SK-N-SH (cell line): ENCODE results near the gene RAB4A. TPM values are rescaled to one million over a fixed set of nuclear protein-coding genes. Genes with fewer than 3 reads are reported as not detected.

Experiments used
- CTCF ChIA-PET: fragments of 300-600, 350-600 bp; formaldehyde crosslinking; extraction: SDS; loops from one replicate; lab custom pipeline; 2021; lab: Yijun Ruan, JAX
- POLR2A ChIA-PET: fragments of 350-600 bp; sonication (Branson Sonifier 250); formaldehyde crosslinking; extraction: SDS; loops from one replicate; lab custom pipeline; 2020; ENCODE audit warnings: antibody characterized with exemption, inconsistent platforms; lab: Yijun Ruan, JAX
- DNase-seq: peaks from one replicate; pipeline ENCODE4 v3.0.0; 2012
- H2AFZ ChIP-seq: fragments of 200-600 bp; sonication (generic); 2 replicates; pipeline ENCODE4 v1.8.1; 2016; ENCODE audit warnings: antibody characterized with exemption, mild to moderate bottlenecking, low read depth
- H3F3A ChIP-seq: fragments of 200-600 bp; sonication (generic); replicated peaks from 2 replicates; pipeline ENCODE3; 2016; ENCODE audit warnings: antibody characterized with exemption, mild to moderate bottlenecking; ENCODE audit not compliant: insufficient read depth
- H3K27ac ChIP-seq, 2 experiments: fragments of 200-500 bp in 1 of 2; fragments of 200-600 bp in 1 of 2; sonication (Bioruptor generic) in 1 of 2; sonication (generic), shearing (Covaris generic) in 1 of 2; 2 replicates each; pipeline versions ENCODE4 v1.5.1 to v1.6.1; 2014 to 2016; ENCODE audit warnings: low read depth in 2 of 2, inconsistent platforms in 1 of 2, low read length in 1 of 2, mild to moderate bottlenecking in 1 of 2, mixed read lengths in 1 of 2
- H3K27me3 ChIP-seq: fragments of 200-600 bp; sonication (generic), shearing (Covaris generic); 2 replicates; pipeline ENCODE4 v1.6.1; 2016; ENCODE audit warnings: mixed run types; ENCODE audit not compliant: insufficient read depth
- H3K36me3 ChIP-seq, 2 experiments: fragments of 200-500 bp in 1 of 2; fragments of 200-600 bp in 1 of 2; sonication (Bioruptor generic) in 1 of 2; sonication (generic) in 1 of 2; replicated peaks in 1 of 2; 2 replicates each; pipeline versions ENCODE3 to v1.5.1; 2014 to 2016; ENCODE audit warnings: low read length in 1 of 2, mild to moderate bottlenecking in 1 of 2; ENCODE audit not compliant: insufficient read depth in 2 of 2, control insufficient read depth in 1 of 2
- H3K4me1 ChIP-seq, 2 experiments: fragments of 200-500 bp in 1 of 2; fragments of 200-600 bp in 1 of 2; sonication (Bioruptor generic) in 1 of 2; sonication (generic), shearing (Covaris generic) in 1 of 2; 2 replicates each; pipeline versions ENCODE4 v1.5.1 to v1.6.1; 2014 to 2016; ENCODE audit warnings: low read depth in 1 of 2, low read length in 1 of 2, mixed run types in 1 of 2; ENCODE audit not compliant: insufficient read depth in 2 of 2, control insufficient read depth in 1 of 2
- H3K4me2 ChIP-seq: fragments of 200-600 bp; sonication (generic), shearing (Covaris generic); 2 replicates; pipeline ENCODE4 v1.6.1; 2017; ENCODE audit warnings: mixed run types
- H3K4me3 ChIP-seq, 2 experiments: fragments of 200-500 bp in 1 of 2; fragments of 200-600 bp in 1 of 2; sonication (Bioruptor generic) in 1 of 2; sonication (generic), shearing (Covaris generic) in 1 of 2; 2 replicates each; pipeline versions ENCODE4 v1.5.1 to v1.8.1; 2014 to 2016; ENCODE audit warnings: low read depth in 2 of 2, inconsistent platforms in 1 of 2, low read length in 1 of 2, mild to moderate bottlenecking in 1 of 2, mixed read lengths in 1 of 2, moderate library complexity in 1 of 2
- H3K79me2 ChIP-seq: fragments of 200-600 bp; sonication (generic); 2 replicates; pipeline ENCODE4 v1.8.1; 2017; ENCODE audit warnings: mild to moderate bottlenecking; ENCODE audit not compliant: insufficient read depth
- H3K9ac ChIP-seq: fragments of 200-600 bp; sonication (generic); 2 replicates; pipeline ENCODE4 v1.6.1; 2017; ENCODE audit warnings: mixed run types
- H3K9me2 ChIP-seq: fragments of 200-600 bp; sonication (generic); 2 replicates; pipeline ENCODE4 v1.6.1; 2017; ENCODE audit warnings: mixed run types
- H3K9me3 ChIP-seq: fragments of 200-600 bp; sonication (generic); 2 replicates; pipeline ENCODE4 v1.6.1; 2017; ENCODE audit warnings: mixed run types, mild to moderate bottlenecking, moderate library complexity
- H4K20me1 ChIP-seq: fragments of 200-600 bp; sonication (generic); 2 replicates; pipeline ENCODE4 v1.6.1; 2017; ENCODE audit warnings: mild to moderate bottlenecking, mixed run types; ENCODE audit not compliant: insufficient read depth
- CTCF ChIP-seq: fragments of 200-600 bp; sonication (generic); IDR thresholded peaks from 2 replicates; pipeline ENCODE4 v1.6.1; 2017; ENCODE audit warnings: antibody characterized with exemption, mild to moderate bottlenecking, moderate library complexity
- FOSL2 ChIP-seq: IDR thresholded peaks from 2 replicates; pipeline ENCODE4 v1.4.0; 2012; ENCODE audit warnings: low read depth, mild to moderate bottlenecking, moderate library complexity, borderline replicate concordance
- JUND ChIP-seq: IDR thresholded peaks from 2 replicates; pipeline ENCODE4 v1.4.0; 2012
- MEF2A ChIP-seq: IDR thresholded peaks from 2 replicates; pipeline ENCODE4 v1.4.0; 2012; ENCODE audit warnings: low read depth, borderline replicate concordance
- NFIC ChIP-seq: IDR thresholded peaks from 2 replicates; pipeline ENCODE4 v1.4.0; 2012; ENCODE audit warnings: borderline replicate concordance
- POLR2AphosphoS5 ChIP-seq: IDR thresholded peaks from 2 replicates; pipeline ENCODE4 v1.6.1; 2012; ENCODE audit warnings: low read depth, low read length
- RCOR1 ChIP-seq: fragments of 150-350 bp; IDR thresholded peaks from 2 replicates; pipeline ENCODE4 v1.6.1; 2017; ENCODE audit warnings: antibody characterized with exemption, low read length
- REST ChIP-seq: IDR thresholded peaks from 2 replicates; pipeline ENCODE4 v1.6.1; 2012; ENCODE audit warnings: mild to moderate bottlenecking, low read depth, low read length, moderate library complexity
- YY1 ChIP-seq: IDR thresholded peaks from 2 replicates; pipeline ENCODE4 v1.4.0; 2012; ENCODE audit warnings: low read depth, mild to moderate bottlenecking
- WGBS: methylation state at CpG from one replicate; pipeline ENCODE4 v1.1.6; 2017; ENCODE audit warnings: low lambda C conversion rate; 5-methylcytosine and 5-hydroxymethylcytosine counted together
- polyA plus RNA-seq, 3 experiments: library from polyadenylated mRNA; depleted of rRNA; stranded (reverse); fragments of >200 nt; gene quantifications; 2 replicates each; pipeline ENCODE4 v1.2.3, GENCODE V29; 2012

The RAB4A gene
- polyA plus RNA-seq, 1 of the 3 experiments (the other 2 are of a cell fraction) = 28.1 TPM

DNA sequence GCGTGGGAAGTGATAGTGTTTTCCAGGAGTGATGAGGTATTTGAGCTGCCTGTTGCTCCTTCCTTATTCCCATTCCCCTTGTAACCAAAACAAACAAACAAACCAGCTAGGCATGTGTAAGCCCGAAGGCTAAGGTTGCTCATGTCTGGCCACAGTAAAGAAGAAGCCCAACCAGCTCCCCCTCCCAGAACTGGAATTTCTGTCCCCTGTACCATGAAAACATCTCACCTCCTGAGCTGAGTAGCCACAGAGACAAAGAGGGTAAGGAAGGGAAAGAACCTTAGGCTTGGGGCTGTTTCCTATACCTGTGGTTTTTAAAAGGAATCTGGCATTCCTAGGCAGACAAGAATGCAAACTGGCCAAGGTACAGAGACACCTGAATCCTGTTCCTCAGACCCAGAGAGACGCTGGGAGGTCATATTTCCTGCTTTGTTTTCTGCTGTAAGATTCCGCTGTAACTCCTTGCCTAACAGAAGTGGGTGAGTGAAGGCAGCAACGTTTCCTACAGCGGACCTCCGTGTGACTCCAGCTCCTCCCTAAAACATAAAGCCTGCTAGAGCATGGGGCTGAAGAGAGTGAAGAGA is 41.7 kb upstream of the RAB4A start:
- H2AFZ ChIP-seq = no peak overlapping the region

More for the DNA sequence above, 41.7 kb upstream of the RAB4A start:
- no peaks in the 10 kb centered on the region for H3K9me2 ChIP-seq
- H3K4me3 ChIP-seq = no peak overlapping the region
- no peaks in the 10 kb centered on the region for H3K9me3 ChIP-seq
- no peaks in the 10 kb centered on the region for H3F3A ChIP-seq
- H3K79me2 ChIP-seq = no peaks in the 10 kb centered on the region
- 68% methylated on average over 7 of the region's 7 CpGs for WGBS
- H3K27ac ChIP-seq = no peak overlapping the region
- TF ChIP-seq MEF2A = no peak
- no peak for TF ChIP-seq FOSL2
- TF ChIP-seq CTCF = no peak
- TF ChIP-seq JUND = no peak
- no peak for TF ChIP-seq REST
- no peak for TF ChIP-seq RCOR1
- no peak for TF ChIP-seq POLR2AphosphoS5
- no peak for TF ChIP-seq YY1
- TF ChIP-seq NFIC = no peak
- TF ChIP-seq, all 33 proteins: peak for 0
- H3K27me3 ChIP-seq = peaks cover 6% of the 10 kb centered on the region; the same call in 1 of the 2 replicates
- H4K20me1 ChIP-seq = no peaks in the 10 kb centered on the region
- ChIA-PET CTCF (interaction anchor here (1.2 to 8.8 kb wide), 11 partner anchors 14 to 566 kb away, joined by 3 to 78 read pairs (median 23); partner anchors contain the start of gene RHOU), POLR2A (no interaction called here)
- peaks cover 3 to 6% of the 10 kb centered on the region in 2 experiments; a peak in 3 of 4 replicates for H3K4me1 ChIP-seq
- no peak overlapping the region for H3K4me2 ChIP-seq
- DNase-seq = no peak
- H3K9ac ChIP-seq = no peak overlapping the region
- no peaks in the 10 kb centered on the region for H3K36me3 ChIP-seq
